T-helper 17 cell (primary cell): ENCODE data around the gene ADD2. TPM values are rescaled to one million over a fixed set of nuclear protein-coding genes. Genes with fewer than 3 reads are reported as not detected.

ENCODE experiments used
- ATAC-seq: fragments of 150-1000 bp; cut with Tn5 transposase; 2 replicates; pipeline ENCODE4 v1.10.0; 2021; ENCODE audit warnings: mild to moderate bottlenecking, moderate library complexity
- DNase-seq, 3 donors: peaks; one replicate each; pipeline versions ENCODE4 v3.0.0 to v3.0.0-alpha.2; 2020 to 2021
- H3K9me3 ChIP-seq: one replicate; pipeline ENCODE4 v1.7.0; 2013; ENCODE audit warnings: low read length, mild to moderate bottlenecking; ENCODE audit not compliant: control insufficient read depth, poor library complexity, severe bottlenecking
- H3K27ac Mint-ChIP-seq: one replicate; pipeline ENCODE4 v1.8.0; 2022; ENCODE audit warnings: mild to moderate bottlenecking, moderate library complexity, mixed read lengths
- H3K27me3 Mint-ChIP-seq: one replicate; pipeline ENCODE4 v1.8.0; 2022; ENCODE audit warnings: mixed read lengths
- H3K36me3 Mint-ChIP-seq: one replicate; pipeline ENCODE4 v1.8.0; 2022; ENCODE audit warnings: low read depth, mixed read lengths
- H3K4me1 Mint-ChIP-seq: one replicate; pipeline ENCODE4 v1.8.0; 2022; ENCODE audit warnings: mild to moderate bottlenecking, mixed read lengths
- H3K4me3 Mint-ChIP-seq: one replicate; pipeline ENCODE4 v1.8.0; 2022; ENCODE audit warnings: mild to moderate bottlenecking, moderate library complexity, mixed read lengths
- total RNA-seq, 4 donors: library from RNA in 2 of 4; stranded (reverse) in 2 of 4; gene quantifications; one replicate each; pipeline ENCODE4 v1.2.3 and lab custom pipeline; 2022 to 2026

The ADD2 gene
- total RNA-seq, 2 donors from 2014 or later = 0.34 to 1.3 TPM

DNA sequence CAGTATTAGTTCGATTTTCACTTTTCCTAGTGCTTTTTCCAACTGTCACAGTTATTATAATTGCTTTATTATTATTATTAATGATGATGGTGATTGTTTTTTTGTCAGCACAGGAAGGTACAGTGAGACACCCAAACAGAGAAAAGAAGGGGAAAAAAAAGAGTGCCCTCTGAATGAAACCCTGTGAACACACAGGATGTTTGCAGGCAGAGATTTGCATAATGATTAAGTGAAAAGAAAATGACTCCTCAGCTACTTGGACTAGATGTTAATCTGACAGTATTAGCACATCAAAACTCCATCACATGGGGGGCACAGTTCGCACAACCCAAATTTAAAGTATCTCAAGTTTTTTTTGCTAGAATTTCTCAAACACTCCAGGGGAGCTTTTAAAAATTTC is 32.9 kb downstream of the ADD2 start:
- Mint-ChIP-seq H3K4me1 (peaks cover 4% of the 10 kb centered on the region), H3K36me3 (peaks cover 3% of the 10 kb centered on the region), H3K4me3 (no peak overlapping the region), H3K27ac (no peak overlapping the region), H3K27me3 (peaks cover 59% of the 10 kb centered on the region)
- no peak for ATAC-seq
- no peak for DNase-seq
- no peaks in the 10 kb centered on the region for H3K9me3 ChIP-seq

DNA sequence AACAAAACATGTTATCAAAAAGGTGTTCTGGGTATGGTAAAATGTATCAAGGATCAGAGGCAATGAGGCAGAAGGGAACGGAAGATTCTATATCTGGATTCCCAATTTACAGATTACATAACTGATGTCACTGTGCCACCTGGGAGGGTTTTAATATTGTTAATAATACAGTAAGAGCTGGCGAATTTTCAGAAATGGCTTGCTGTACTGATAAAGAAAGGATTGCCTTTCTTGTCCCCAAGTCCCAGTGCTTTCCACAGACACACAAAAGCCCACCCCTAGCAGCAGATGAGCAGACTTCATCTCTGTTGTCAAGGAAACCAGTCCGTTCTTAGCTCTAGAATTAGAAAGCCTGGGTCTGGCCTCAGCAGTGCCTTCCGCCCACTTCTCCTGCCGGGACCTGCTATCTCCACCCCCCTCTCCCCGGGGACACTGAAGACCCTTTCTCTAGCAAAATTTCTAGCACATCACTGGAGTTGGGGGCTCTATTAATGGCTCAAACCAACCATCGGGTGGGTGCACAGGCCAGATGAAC is 34.3 kb downstream of the ADD2 start:
- DNase-seq = no peak
- no peak for ATAC-seq
- peaks cover 4% of the 10 kb centered on the region for H3K4me1 Mint-ChIP-seq

DNA sequence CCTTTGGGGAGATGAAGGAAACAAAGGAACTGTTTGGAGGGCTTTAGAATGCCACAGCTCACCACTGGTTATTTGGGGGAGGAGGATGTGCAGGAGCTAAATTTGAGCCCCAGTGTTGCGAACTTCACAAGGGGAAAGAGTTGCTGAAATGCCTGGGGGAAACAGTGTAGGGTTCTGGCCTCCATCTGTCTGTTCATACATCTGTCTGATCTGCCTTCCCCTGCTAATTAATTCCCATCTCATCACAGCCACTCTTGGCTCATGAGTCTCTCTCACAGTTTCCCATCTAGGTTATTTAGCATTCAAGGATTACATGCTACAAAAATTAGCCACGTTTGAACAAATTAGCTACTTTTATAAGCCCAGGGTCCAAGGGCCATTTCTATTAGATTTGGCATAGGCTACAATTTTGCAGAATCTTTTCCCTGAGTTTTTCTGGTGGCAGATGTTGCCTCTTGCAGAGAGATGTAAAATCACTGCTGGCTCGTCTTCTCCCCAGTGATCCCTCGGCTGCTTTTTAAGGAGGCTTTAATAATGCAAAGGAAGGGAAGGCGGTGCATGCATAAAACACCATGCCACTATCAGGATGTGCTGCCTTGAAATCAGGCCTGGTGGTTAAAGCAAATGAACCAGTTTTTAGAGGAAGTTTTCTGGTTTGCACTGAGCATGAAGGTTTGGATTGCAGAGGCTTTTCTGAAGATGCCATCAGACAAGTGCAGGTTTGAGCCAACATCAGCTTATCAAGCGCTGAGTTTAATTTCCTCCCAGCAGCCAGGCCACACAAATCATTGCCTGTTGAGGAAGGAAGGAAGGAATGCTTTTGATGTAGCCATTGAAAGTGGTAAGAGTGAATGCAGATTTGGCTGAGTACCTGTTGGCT is 35.0 kb downstream of the ADD2 start:
- DNase-seq (no peak), ATAC-seq (no peak)
- peaks cover 4% of the 10 kb centered on the region for H3K4me1 Mint-ChIP-seq
- H3K27ac Mint-ChIP-seq = no peak overlapping the region
- peaks cover 3% of the 10 kb centered on the region for H3K36me3 Mint-ChIP-seq
- no peak overlapping the region for H3K4me3 Mint-ChIP-seq
- no peaks in the 10 kb centered on the region for H3K9me3 ChIP-seq
- peaks cover 52% of the 10 kb centered on the region for H3K27me3 Mint-ChIP-seq

More for the DNA sequence above, 34.3 kb downstream of the ADD2 start:
- no peaks in the 10 kb centered on the region for H3K9me3 ChIP-seq
- Mint-ChIP-seq H3K27ac (no peak overlapping the region), H3K4me3 (no peak overlapping the region), H3K27me3 (peaks cover 55% of the 10 kb centered on the region), H3K36me3 (peaks cover 3% of the 10 kb centered on the region)

DNA sequence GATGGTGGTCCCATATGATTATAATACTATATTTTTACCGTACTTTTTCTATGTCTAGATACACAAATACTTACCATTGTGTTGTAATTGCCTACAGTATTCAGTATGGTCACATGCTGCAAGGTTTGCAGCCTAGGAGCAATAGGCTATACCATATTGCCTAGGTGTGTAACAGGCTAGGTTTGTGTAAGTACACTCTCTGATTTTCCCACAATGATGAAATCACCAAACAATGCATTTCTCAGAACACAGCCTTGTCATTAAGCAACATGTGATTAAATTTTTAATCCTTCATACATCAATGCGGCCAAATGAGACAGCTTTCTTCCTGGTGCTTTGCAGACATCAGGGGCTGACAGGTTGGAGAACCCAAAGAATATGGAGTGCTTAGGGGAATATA is 37.3 kb downstream of the ADD2 start:
- Mint-ChIP-seq H3K27ac (no peak overlapping the region), H3K36me3 (peaks cover 6% of the 10 kb centered on the region), H3K4me3 (no peak overlapping the region), H3K27me3 (peaks cover 44% of the 10 kb centered on the region), H3K4me1 (peaks cover 4% of the 10 kb centered on the region)
- H3K9me3 ChIP-seq = no peaks in the 10 kb centered on the region
- ATAC-seq = no peak
- DNase-seq = no peak

DNA sequence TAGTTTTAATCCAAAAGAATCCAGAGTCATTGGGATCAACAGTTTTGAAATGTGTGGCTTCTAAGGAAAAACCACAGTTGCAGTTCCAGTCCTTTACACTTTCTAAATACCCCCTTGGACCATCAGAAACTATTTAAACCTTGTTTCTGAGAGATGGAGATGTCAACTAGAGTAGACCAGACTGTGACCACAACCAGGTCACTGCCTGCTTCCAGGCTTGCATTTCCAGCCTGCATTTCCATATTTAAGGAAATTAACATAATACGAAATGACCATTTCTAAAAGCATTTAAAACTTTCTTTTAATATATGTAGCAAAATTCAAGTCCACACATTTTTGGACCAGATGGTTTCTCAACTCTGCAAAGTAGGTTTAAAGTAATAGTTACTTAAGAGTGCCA is 38.4 kb downstream of the ADD2 start:
- H3K27ac Mint-ChIP-seq = no peak overlapping the region
- no peaks in the 10 kb centered on the region for H3K9me3 ChIP-seq
- peaks cover 3% of the 10 kb centered on the region for H3K36me3 Mint-ChIP-seq
- no peak overlapping the region for H3K4me3 Mint-ChIP-seq
- ATAC-seq = no peak
- DNase-seq = no peak
- peaks cover 34% of the 10 kb centered on the region for H3K27me3 Mint-ChIP-seq
- peaks cover 2% of the 10 kb centered on the region for H3K4me1 Mint-ChIP-seq

DNA sequence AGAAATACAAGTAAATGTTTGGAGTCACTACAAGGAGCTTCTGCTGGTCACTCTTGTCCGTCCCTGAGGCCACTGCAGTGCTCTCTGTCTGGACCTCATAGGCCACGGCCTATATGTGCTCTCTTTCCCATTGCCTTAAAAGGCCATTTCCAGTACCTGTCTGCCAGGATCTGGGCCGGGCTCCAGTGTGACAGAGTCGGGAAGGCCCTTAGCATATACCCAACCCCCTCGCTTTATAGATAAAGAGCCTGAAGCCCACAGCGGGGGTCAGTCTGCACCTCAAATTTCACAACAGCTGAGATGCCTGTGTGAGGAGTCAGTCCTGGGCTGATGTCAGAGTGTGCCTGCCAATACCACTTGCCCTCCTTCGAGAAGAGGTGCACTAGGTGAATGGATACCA is 39.9 kb downstream of the ADD2 start:
- Mint-ChIP-seq H3K36me3 (peaks cover 3% of the 10 kb centered on the region), H3K27me3 (peaks cover 19% of the 10 kb centered on the region), H3K4me1 (peaks cover 2% of the 10 kb centered on the region), H3K27ac (no peak overlapping the region), H3K4me3 (no peak overlapping the region)
- no peaks in the 10 kb centered on the region for H3K9me3 ChIP-seq
- no peak for ATAC-seq
- DNase-seq = no peak

DNA sequence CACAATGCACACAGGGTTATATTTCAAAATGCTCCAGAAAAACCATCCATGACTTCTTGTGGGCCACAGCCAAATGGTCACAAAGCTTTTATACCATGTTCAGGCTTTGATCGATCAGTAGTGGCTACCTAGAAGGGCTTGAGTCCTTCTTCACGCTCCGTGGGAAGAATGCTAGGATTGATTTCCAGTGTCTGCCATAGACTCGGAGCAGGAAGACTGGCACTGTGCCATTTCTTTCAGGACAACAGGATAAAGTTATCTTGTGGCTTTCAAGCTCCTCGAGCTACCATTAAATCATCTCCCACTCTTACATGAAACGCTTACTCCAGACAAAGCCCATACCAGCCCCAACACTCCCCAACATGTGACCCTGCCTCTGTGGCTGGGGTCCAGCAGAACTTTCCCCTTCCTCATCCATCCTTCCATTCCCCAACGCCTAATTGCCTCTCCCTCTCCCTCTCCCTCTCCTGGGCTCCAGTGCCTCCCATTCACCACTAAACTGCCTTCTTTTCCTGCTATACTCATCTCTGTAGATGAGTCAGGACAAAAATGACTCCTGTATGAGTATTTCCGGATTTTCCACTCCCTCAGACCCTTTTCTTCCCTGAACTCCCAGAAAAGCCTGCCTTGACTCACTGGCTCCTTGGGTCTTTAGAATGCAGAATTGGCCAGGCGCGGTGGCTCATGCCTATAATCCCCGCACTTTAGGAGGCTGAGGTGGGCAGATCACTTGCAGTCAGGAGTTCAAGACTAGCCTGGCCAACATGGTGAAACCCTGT is 40.9 kb downstream of the ADD2 start:
- Mint-ChIP-seq H3K36me3 (peaks cover 3% of the 10 kb centered on the region), H3K4me3 (no peak overlapping the region), H3K4me1 (peaks cover 2% of the 10 kb centered on the region), H3K27me3 (peaks cover 15% of the 10 kb centered on the region), H3K27ac (no peak overlapping the region)
- no peaks in the 10 kb centered on the region for H3K9me3 ChIP-seq
- ATAC-seq (no peak), DNase-seq (no peak)

DNA sequence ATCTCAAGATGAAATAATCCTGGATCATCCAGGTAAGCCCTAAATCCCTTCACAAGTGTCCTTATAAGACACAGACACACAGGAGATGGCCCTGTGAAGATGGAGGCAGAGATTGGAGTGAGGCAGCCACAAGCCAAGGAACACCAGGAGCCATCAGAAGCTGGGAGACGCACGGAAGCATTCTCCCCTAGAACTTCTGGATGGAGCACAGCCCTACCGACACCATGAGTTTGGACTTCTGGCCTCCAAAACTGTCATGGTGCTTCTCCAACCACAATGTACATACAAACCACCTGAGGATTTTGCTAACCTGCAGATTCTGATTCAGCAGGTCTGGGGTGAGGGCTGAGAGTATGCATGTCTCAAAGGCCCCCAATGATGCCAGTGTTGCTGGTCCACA is 42.5 kb downstream of the ADD2 start:
- no peak overlapping the region for H3K27ac Mint-ChIP-seq
- no peaks in the 10 kb centered on the region for H3K9me3 ChIP-seq
- H3K4me3 Mint-ChIP-seq = no peak overlapping the region
- peaks cover 3% of the 10 kb centered on the region for H3K36me3 Mint-ChIP-seq
- ATAC-seq (no peak), DNase-seq (no peak)
- H3K27me3 Mint-ChIP-seq = peaks cover 18% of the 10 kb centered on the region
- no peaks in the 10 kb centered on the region for H3K4me1 Mint-ChIP-seq

DNA sequence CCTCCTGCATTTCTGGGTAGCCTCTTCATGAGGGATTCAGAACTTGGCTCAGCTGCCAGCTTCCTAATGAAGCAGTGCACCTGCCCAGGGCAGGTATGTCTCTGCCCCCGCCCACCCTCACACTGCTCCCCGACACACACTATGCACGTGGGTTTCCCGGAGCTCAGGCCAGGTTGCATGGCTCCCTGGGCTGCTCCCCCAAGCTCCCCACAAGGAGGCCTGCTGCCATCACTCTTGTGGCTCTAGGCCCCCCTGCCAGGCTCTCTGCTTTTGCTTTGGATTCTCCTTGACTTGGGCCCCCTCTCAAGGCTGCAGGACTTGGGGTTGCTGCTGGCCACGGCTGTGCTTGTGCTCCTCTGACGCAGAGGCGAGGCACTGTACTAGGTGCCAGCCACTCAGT is 43.6 kb downstream of the ADD2 start:
- Mint-ChIP-seq H3K36me3 (peaks cover 3% of the 10 kb centered on the region), H3K27ac (no peak overlapping the region), H3K27me3 (peaks cover 18% of the 10 kb centered on the region), H3K4me3 (no peak overlapping the region), H3K4me1 (no peaks in the 10 kb centered on the region)
- H3K9me3 ChIP-seq = no peaks in the 10 kb centered on the region
- ATAC-seq = no peak
- DNase-seq = no peak

DNA sequence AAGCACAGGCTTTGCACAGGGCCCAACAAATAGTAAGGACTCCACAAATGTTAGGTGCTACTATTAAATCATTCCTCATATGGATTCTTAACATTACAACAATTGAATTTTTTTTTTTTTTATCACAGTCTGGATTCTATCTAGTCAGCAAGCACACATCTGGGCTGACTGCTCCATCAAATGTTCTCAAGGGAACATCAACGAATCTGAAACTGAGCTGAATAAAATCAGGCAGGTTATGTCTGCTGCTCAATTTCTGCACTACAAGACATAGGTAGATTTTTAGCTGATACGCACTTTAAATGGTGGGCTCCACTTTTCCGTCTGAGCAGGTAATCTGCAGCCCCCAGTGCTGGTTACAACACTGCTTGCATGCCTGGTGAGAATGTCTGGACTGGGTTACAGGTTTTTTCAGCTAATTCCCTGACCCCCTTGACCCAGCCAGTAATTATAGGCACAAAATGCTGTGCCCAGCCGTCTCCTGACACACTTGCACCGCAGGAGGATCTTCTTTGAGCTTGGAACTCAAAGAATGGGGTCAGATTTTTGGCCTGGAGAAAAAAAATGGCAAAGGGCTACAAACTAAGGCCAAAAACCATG is 44.6 kb downstream of the ADD2 start:
- Mint-ChIP-seq H3K4me1 (no peaks in the 10 kb centered on the region), H3K36me3 (peaks cover 3% of the 10 kb centered on the region), H3K4me3 (no peak overlapping the region), H3K27me3 (peaks cover 17% of the 10 kb centered on the region), H3K27ac (no peak overlapping the region)
- H3K9me3 ChIP-seq = no peaks in the 10 kb centered on the region
- ATAC-seq = no peak
- no peak for DNase-seq

DNA sequence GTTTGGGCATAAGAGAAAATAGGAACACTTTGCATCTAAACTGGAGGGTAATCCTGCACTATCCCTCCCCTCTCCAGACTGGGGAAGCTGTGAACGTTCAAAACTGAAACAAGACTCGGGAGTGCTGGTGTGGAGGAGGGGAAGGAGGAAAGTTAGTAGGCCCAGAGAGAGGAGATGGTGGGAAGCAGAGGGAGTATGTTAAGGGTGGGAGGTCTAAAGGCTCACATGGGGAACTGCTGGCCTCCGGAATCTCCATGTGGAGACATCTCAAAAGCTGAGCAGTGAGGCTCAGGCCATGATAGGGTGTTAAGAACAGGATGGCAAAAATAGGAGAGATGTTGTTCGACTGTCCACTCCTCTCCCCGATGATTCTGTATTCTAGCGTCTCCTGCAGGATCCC is 47.9 kb downstream of the ADD2 start:
- Mint-ChIP-seq H3K27ac (no peak overlapping the region), H3K27me3 (peaks cover 33% of the 10 kb centered on the region), H3K36me3 (peaks cover 3% of the 10 kb centered on the region), H3K4me3 (peak overlapping the region; percentile 31), H3K4me1 (peaks cover 4% of the 10 kb centered on the region)
- ATAC-seq (no peak), DNase-seq (no peak)
- no peaks in the 10 kb centered on the region for H3K9me3 ChIP-seq

DNA sequence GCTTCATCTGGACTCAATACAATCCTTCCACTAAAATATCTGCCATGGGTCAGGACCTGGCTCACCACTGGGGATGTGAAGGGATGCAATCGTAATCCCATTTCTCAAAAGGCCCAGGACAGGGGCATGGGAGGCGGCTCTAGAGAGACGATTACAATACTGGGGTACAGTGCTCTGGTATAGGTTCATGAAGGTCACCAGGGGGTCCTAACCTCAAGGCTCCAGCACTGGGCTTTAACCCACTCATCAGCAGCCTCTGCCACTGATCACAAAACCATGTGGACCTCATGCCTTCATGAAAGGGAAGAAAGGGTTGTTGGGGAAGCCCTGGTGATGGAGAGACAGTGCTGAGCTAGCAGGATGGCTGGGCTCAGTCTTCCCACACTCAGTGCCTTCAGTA is 48.8 kb downstream of the ADD2 start:
- peaks cover 3% of the 10 kb centered on the region for H3K36me3 Mint-ChIP-seq
- H3K27ac Mint-ChIP-seq = no peak overlapping the region
- H3K27me3 Mint-ChIP-seq = peaks cover 39% of the 10 kb centered on the region
- no peak overlapping the region for H3K4me3 Mint-ChIP-seq
- H3K4me1 Mint-ChIP-seq = peaks cover 4% of the 10 kb centered on the region
- H3K9me3 ChIP-seq = no peaks in the 10 kb centered on the region
- DNase-seq (no peak), ATAC-seq (no peak)

DNA sequence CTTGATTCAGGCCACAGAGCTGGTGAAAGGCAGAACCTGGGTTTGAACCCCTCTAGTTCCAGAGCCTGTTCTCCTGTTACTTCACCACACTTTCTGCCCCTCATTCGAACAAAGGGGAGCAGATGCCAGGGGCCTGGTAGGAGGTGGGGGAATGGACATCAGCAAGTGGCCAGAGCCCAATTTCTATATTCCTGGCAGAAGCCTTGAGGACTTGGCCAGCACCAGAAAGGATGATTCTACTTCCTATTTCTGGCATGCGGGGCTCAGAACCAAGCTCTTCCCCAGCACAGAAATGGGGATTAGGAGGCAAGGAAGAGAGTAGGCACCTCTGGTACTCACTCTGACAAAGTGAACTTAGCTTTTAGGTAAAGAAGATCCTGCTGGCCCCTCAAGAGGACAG is 49.3 kb downstream of the ADD2 start:
- no peaks in the 10 kb centered on the region for H3K9me3 ChIP-seq
- no peak for ATAC-seq

More for the DNA sequence above, 49.3 kb downstream of the ADD2 start:
- DNase-seq = no peak
- H3K36me3 Mint-ChIP-seq = peaks cover 3% of the 10 kb centered on the region
- peaks cover 4% of the 10 kb centered on the region for H3K4me1 Mint-ChIP-seq
- H3K27me3 Mint-ChIP-seq = peaks cover 39% of the 10 kb centered on the region
- no peak overlapping the region for H3K4me3 Mint-ChIP-seq
- no peak overlapping the region for H3K27ac Mint-ChIP-seq
